ENCODE data around the gene FN3KRP. TPM values are rescaled to one million over a fixed set of nuclear protein-coding genes. Genes with fewer than 3 reads are reported as not detected.

FN3KRP gene
- total and polyA plus RNA-seq, 2 donors (not counting 1 experiment from before 2014, with no cell fraction given): 16.8 to 44.2 TPM

GRCh38 chr17:82698974-82699442, 17.5 kb upstream of the FN3KRP start:
- CTCF ChIA-PET: no interaction called here
- TF ChIP-seq CTCF (IDR thresholded peaks at IDR 0.05) (no peak), EZH2 (IDR thresholded peaks at IDR 0.05; ENCODE audit: borderline replicate concordance, insufficient read depth, low read depth, low read length, poor library complexity, severe bottlenecking) (no peak)
- H3K4me1 ChIP-seq (ENCODE audit: control insufficient read depth in 2 of 2, insufficient read depth in 2 of 2, low read length in 2 of 2): peaks cover 8 to 16% of the 10 kb centered on the region in 2 donors
- peaks cover 10% of the 10 kb centered on the region for H3K4me1 Mint-ChIP-seq
- no peak overlapping the region for H3K27ac Mint-ChIP-seq
- H3K9ac ChIP-seq (ENCODE audit: low read length): peak overlapping the region; percentile 67
- peaks cover 5% of the 10 kb centered on the region for H4K20me1 ChIP-seq (ENCODE audit: control insufficient read depth, insufficient read depth, low read length, poor library complexity, severe bottlenecking)
- H3K4me3 Mint-ChIP-seq: peak overlapping the region; percentile 96
- H3K27me3 Mint-ChIP-seq: peaks cover 4% of the 10 kb centered on the region
- POLR2A ChIA-PET: no interaction called here
- H3K27me3 ChIP-seq (replicated peaks in 1 of 4; ENCODE audit: control extremely low read depth in 1 of 4, control insufficient read depth in 3 of 4, insufficient read depth in 4 of 4, low read length in 3 of 4): peaks cover 0 to 11% (median 3%) of the 10 kb centered on the region in 4 experiments
- peaks cover 6% of the 10 kb centered on the region for H3K9me3 Mint-ChIP-seq (ENCODE audit: insufficient read depth)
- no peak overlapping the region for H3K27ac ChIP-seq (ENCODE audit: low read length in 2 of 2)
- peak overlapping the region; percentile 95 for H3K4me2 ChIP-seq (replicated peaks; ENCODE audit: low read depth, low read length, poor library complexity, severe bottlenecking)
- intact Hi-C loops (cut with micrococcal nuclease): loop anchor here (1.0 kb wide), 2 partner anchors 17 to 52 kb away; partner anchors contain the start of gene FN3KRP
- ATAC-seq (ENCODE audit: low read depth) (no peak), DNase-seq (no peak)
- no peaks in the 10 kb centered on the region for H3K79me2 ChIP-seq (ENCODE audit: control insufficient read depth, insufficient read depth, low read length)
- no peaks in the 10 kb centered on the region for H3K36me3 ChIP-seq (replicated peaks in 1 of 2; ENCODE audit: control extremely low read depth in 1 of 2, control insufficient read depth in 1 of 2, extremely low read depth in 1 of 2, insufficient read depth in 2 of 2, low read length in 1 of 2)
- peaks cover 0 to 26% (median 7%) of the 10 kb centered on the region in 3 donors for H3K9me3 ChIP-seq (ENCODE audit: control extremely low read depth in 1 of 3, control insufficient read depth in 2 of 3, insufficient read depth in 1 of 3, low read length in 2 of 3)
- 11% methylated on average over 45 of the region's 45 CpGs for WGBS (ENCODE audit: insufficient coverage)
- peak overlapping the region; percentile 86 for H2AFZ ChIP-seq (ENCODE audit: insufficient read depth, low read depth, low read length, poor library complexity, severe bottlenecking)
- H3K4me3 ChIP-seq (ENCODE audit: control extremely low read depth in 1 of 5, extremely low read depth in 1 of 5, insufficient read depth in 1 of 5, low read depth in 2 of 5, low read length in 4 of 5): peak overlapping the region; percentile 17 to 72 (median 61)

GRCh38 chr17:82699551-82699950, 17.0 kb upstream of the FN3KRP start:
- Mint-ChIP-seq H3K27me3 (peaks cover 4% of the 10 kb centered on the region), H3K4me3 (peak overlapping the region; percentile 96), H3K9me3 (ENCODE audit: insufficient read depth) (peaks cover 3% of the 10 kb centered on the region), H3K27ac (no peak overlapping the region), H3K4me1 (peaks cover 10% of the 10 kb centered on the region)
- intact Hi-C loops (cut with micrococcal nuclease): no loop called here
- TF ChIP-seq EZH2 (IDR thresholded peaks at IDR 0.05; ENCODE audit: borderline replicate concordance, insufficient read depth, low read depth, low read length, poor library complexity, severe bottlenecking) (no peak), CTCF (IDR thresholded peaks at IDR 0.05) (no peak)
- H3K9ac ChIP-seq (ENCODE audit: low read length): peak overlapping the region; percentile 67
- peaks cover 8 to 16% of the 10 kb centered on the region in 2 donors for H3K4me1 ChIP-seq (ENCODE audit: control insufficient read depth in 2 of 2, insufficient read depth in 2 of 2, low read length in 2 of 2)
- ChIA-PET POLR2A (no interaction called here), CTCF (no interaction called here)
- H3K9me3 ChIP-seq (ENCODE audit: control extremely low read depth in 1 of 3, control insufficient read depth in 2 of 3, insufficient read depth in 1 of 3, low read length in 2 of 3): peaks cover 0 to 20% (median 4%) of the 10 kb centered on the region in 3 donors
- no peaks in the 10 kb centered on the region for H3K36me3 ChIP-seq (replicated peaks in 1 of 2; ENCODE audit: control extremely low read depth in 1 of 2, control insufficient read depth in 1 of 2, extremely low read depth in 1 of 2, insufficient read depth in 2 of 2, low read length in 1 of 2)
- H3K4me2 ChIP-seq (replicated peaks; ENCODE audit: low read depth, low read length, poor library complexity, severe bottlenecking): peak overlapping the region; percentile 95
- peak overlapping the region in 3 of 5 experiments; percentile 61 to 72 (median 65) for H3K4me3 ChIP-seq (ENCODE audit: control extremely low read depth in 1 of 5, extremely low read depth in 1 of 5, insufficient read depth in 1 of 5, low read depth in 2 of 5, low read length in 4 of 5)
- DNase-seq: no peak
- no peaks in the 10 kb centered on the region for H3K79me2 ChIP-seq (ENCODE audit: control insufficient read depth, insufficient read depth, low read length)
- peaks cover 0 to 11% (median 3%) of the 10 kb centered on the region in 4 experiments for H3K27me3 ChIP-seq (replicated peaks in 1 of 4; ENCODE audit: control extremely low read depth in 1 of 4, control insufficient read depth in 3 of 4, insufficient read depth in 4 of 4, low read length in 3 of 4)
- 87% methylated on average over 10 of the region's 13 CpGs for WGBS (ENCODE audit: insufficient coverage)
- H4K20me1 ChIP-seq (ENCODE audit: control insufficient read depth, insufficient read depth, low read length, poor library complexity, severe bottlenecking): peaks cover 5% of the 10 kb centered on the region
- peak overlapping the region; percentile 86 for H2AFZ ChIP-seq (ENCODE audit: insufficient read depth, low read depth, low read length, poor library complexity, severe bottlenecking)
- no peak overlapping the region for H3K27ac ChIP-seq (ENCODE audit: low read length in 2 of 2)
- ATAC-seq (ENCODE audit: low read depth): no peak
